H9 (cell line): ENCODE results near the gene SLC14A1. TPM values are rescaled to one million over a fixed set of nuclear protein-coding genes. Genes with fewer than 3 reads are reported as not detected.

Source experiments
- DNase-seq: peaks from one replicate; pipeline ENCODE4 v3.0.0-alpha.2; 2017
- H2AFZ ChIP-seq: one replicate; pipeline ENCODE4 v1.6.1; 2013; ENCODE audit warnings: mild to moderate bottlenecking, low read length, control low read depth, moderate library complexity
- H2AK5ac ChIP-seq: 2 replicates; pipeline ENCODE4 v1.6.1; 2013; ENCODE audit warnings: low read length, control low read depth, mixed read lengths; ENCODE audit not compliant: insufficient read length
- H2BK120ac ChIP-seq: one replicate; pipeline ENCODE4 v1.6.1; 2013; ENCODE audit warnings: low read depth, mild to moderate bottlenecking, low read length, control low read depth, inconsistent platforms; ENCODE audit not compliant: poor library complexity, severe bottlenecking
- H2BK12ac ChIP-seq: 2 replicates; pipeline ENCODE4 v1.6.1; 2013; ENCODE audit warnings: low read length, control low read depth, mixed read lengths, low read depth; ENCODE audit not compliant: insufficient read length
- H2BK15ac ChIP-seq: 2 replicates; pipeline ENCODE4 v1.6.1; 2013; ENCODE audit warnings: low read depth, low read length, control low read depth
- H2BK20ac ChIP-seq: one replicate; pipeline ENCODE4 v1.6.1; 2013; ENCODE audit warnings: low read depth, mild to moderate bottlenecking, low read length, control low read depth, inconsistent platforms; ENCODE audit not compliant: poor library complexity, severe bottlenecking
- H2BK5ac ChIP-seq: 2 replicates; pipeline ENCODE4 v1.6.1; 2013; ENCODE audit warnings: low read length, control low read depth, mixed read lengths; ENCODE audit not compliant: insufficient read length
- H3K14ac ChIP-seq: 2 replicates; pipeline ENCODE4 v1.6.1; 2013; ENCODE audit warnings: low read length, control low read depth; ENCODE audit not compliant: insufficient read depth
- H3K18ac ChIP-seq: 2 replicates; pipeline ENCODE4 v1.6.1; 2013; ENCODE audit warnings: low read depth, mild to moderate bottlenecking, mixed read lengths, low read length, control low read depth; ENCODE audit not compliant: insufficient read length
- H3K23ac ChIP-seq: 2 replicates; pipeline ENCODE4 v1.6.1; 2013; ENCODE audit warnings: low read length, control low read depth, mixed read lengths, low read depth; ENCODE audit not compliant: insufficient read length
- H3K23me2 ChIP-seq: 2 replicates; pipeline ENCODE4 v1.6.1; 2013; ENCODE audit warnings: low read depth, mild to moderate bottlenecking, mixed read lengths, low read length, control low read depth; ENCODE audit not compliant: insufficient read length, poor library complexity, severe bottlenecking
- H3K27ac ChIP-seq: 2 replicates; pipeline ENCODE4 v1.5.1; 2013; ENCODE audit warnings: low read length, control low read depth, mixed read lengths, low read depth; ENCODE audit not compliant: insufficient read length
- H3K27me3 ChIP-seq: 2 replicates; pipeline ENCODE4 v1.6.1; 2013; ENCODE audit warnings: low read length, control low read depth, inconsistent platforms; ENCODE audit not compliant: insufficient read depth
- H3K4ac ChIP-seq: 2 replicates; pipeline ENCODE4 v1.6.1; 2013; ENCODE audit warnings: low read depth, mild to moderate bottlenecking, control low read depth, inconsistent platforms, low read length, moderate library complexity
- H3K4me1 ChIP-seq: 2 replicates; pipeline ENCODE4 v1.6.1; 2013; ENCODE audit warnings: low read length, control low read depth, inconsistent platforms; ENCODE audit not compliant: insufficient read depth
- H3K4me2 ChIP-seq: 2 replicates; pipeline ENCODE4 v1.6.1; 2013; ENCODE audit warnings: low read length, control low read depth, mixed read lengths; ENCODE audit not compliant: insufficient read length, insufficient read depth
- H3K56ac ChIP-seq: 2 replicates; pipeline ENCODE4 v1.6.1; 2013; ENCODE audit warnings: low read depth, mild to moderate bottlenecking, mixed read lengths, low read length, control low read depth; ENCODE audit not compliant: insufficient read length
- H3K79me1 ChIP-seq: 2 replicates; pipeline ENCODE4 v1.6.1; 2013; ENCODE audit warnings: low read depth, mild to moderate bottlenecking, moderate library complexity, low read length, control low read depth, inconsistent platforms; ENCODE audit not compliant: insufficient read depth, poor library complexity, severe bottlenecking
- H3K79me2 ChIP-seq: 2 replicates; pipeline ENCODE4 v1.6.1; 2013; ENCODE audit warnings: low read length, control low read depth, inconsistent platforms; ENCODE audit not compliant: insufficient read depth
- H3K9ac ChIP-seq: 2 replicates; pipeline ENCODE4 v1.6.1; 2013; ENCODE audit warnings: low read length, control low read depth, mixed read lengths; ENCODE audit not compliant: insufficient read length; ENCODE audit errors: extremely low read depth
- H3K9me3 ChIP-seq: one replicate; pipeline ENCODE4 v1.6.1; 2013; ENCODE audit warnings: low read depth, low read length, inconsistent platforms; ENCODE audit not compliant: control insufficient read depth
- H3T11ph ChIP-seq: one replicate; pipeline ENCODE4 v1.6.1; 2013; ENCODE audit warnings: mild to moderate bottlenecking, low read length, control low read depth, inconsistent platforms
- H4K20me1 ChIP-seq: one replicate; pipeline ENCODE4 v1.6.1; 2013; ENCODE audit not compliant: control insufficient read depth, insufficient read length, insufficient read depth
- H4K5ac ChIP-seq: 2 replicates; pipeline ENCODE4 v1.6.1; 2013; ENCODE audit warnings: low read depth, mild to moderate bottlenecking, mixed read lengths, low read length, control low read depth; ENCODE audit not compliant: insufficient read length
- H4K8ac ChIP-seq: replicated peaks from 2 replicates; pipeline ENCODE4 v1.6.1; 2013; ENCODE audit warnings: low read length, control low read depth, mixed read lengths, low read depth; ENCODE audit not compliant: insufficient read length
- H4K91ac ChIP-seq: 2 replicates; pipeline ENCODE4 v1.6.1; 2013; ENCODE audit warnings: low read depth, mild to moderate bottlenecking, moderate library complexity, mixed read lengths, low read length, control low read depth; ENCODE audit not compliant: insufficient read length
- H3K27ac Mint-ChIP-seq, 3 experiments: 2 replicates in 2 of 3; 3 replicates in 1 of 3; pipeline ENCODE4 v1.8.0; 2020 to 2021; ENCODE audit warnings: mixed read lengths in 3 of 3, mild to moderate bottlenecking in 1 of 3, moderate library complexity in 1 of 3
- H3K27me3 Mint-ChIP-seq: 2 replicates; pipeline ENCODE4 v1.8.0; 2021; ENCODE audit warnings: low read depth, mild to moderate bottlenecking, moderate library complexity, mixed read lengths
- H3K36me3 Mint-ChIP-seq, 3 experiments: 2 replicates in 2 of 3; 3 replicates in 1 of 3; pipeline ENCODE4 v1.8.0; 2020 to 2021; ENCODE audit warnings: low read depth in 3 of 3, mixed read lengths in 3 of 3; ENCODE audit not compliant: insufficient read depth in 1 of 3
- H3K4me1 Mint-ChIP-seq, 2 experiments: 2 replicates each; pipeline ENCODE4 v1.8.0; 2020; ENCODE audit warnings: mixed read lengths in 2 of 2
- H3K4me3 Mint-ChIP-seq, 2 experiments: 2 replicates in 1 of 2; 3 replicates in 1 of 2; pipeline ENCODE4 v1.8.0; 2020 to 2021; ENCODE audit warnings: mild to moderate bottlenecking in 2 of 2, mixed read lengths in 2 of 2, moderate library complexity in 1 of 2
- H3K9me3 Mint-ChIP-seq, 2 experiments: 2 replicates in 1 of 2; 3 replicates in 1 of 2; pipeline ENCODE4 v1.8.0; 2020; ENCODE audit warnings: mild to moderate bottlenecking in 2 of 2, mixed read lengths in 2 of 2, moderate library complexity in 1 of 2
- CTCF ChIP-seq: fragments of 200-600 bp; sonication (generic); conservative IDR thresholded peaks from 3 replicates; pipeline ENCODE4 v1.8.0; 2021; ENCODE audit warnings: antibody characterized with exemption, mild to moderate bottlenecking
- WGBS: extraction: QIAGEN DNeasy Blood & Tissue Kit; methylation state at CpG from one replicate; pipeline ENCODE4 v1.1.7; 2013; ENCODE audit warnings: missing lambda C conversion rate, low lambda C conversion rate, mixed read lengths; ENCODE audit not compliant: insufficient read length; ENCODE audit errors: extremely low coverage; 5-methylcytosine and 5-hydroxymethylcytosine counted together
- total RNA-seq: library from RNA; stranded (reverse); gene quantifications from 2 replicates; pipeline ENCODE4 v1.2.1, GENCODE V29; 2021

SLC14A1 gene
- total RNA-seq, 1 experiment from 2014 or later = not detected

GRCh38 chr18:45689396-45689795 lies 34.6 kb upstream of the SLC14A1 start:
- Histone ChIP-seq H3K14ac (no peak overlapping the region), H4K91ac (no peak overlapping the region), H4K5ac (no peak overlapping the region), H3K79me1 (no peaks in the 10 kb centered on the region), H2AK5ac (no peak overlapping the region), H3K23ac (no peak overlapping the region), H3T11ph (no peak overlapping the region), H3K56ac (no peak overlapping the region), H2BK120ac (no peak overlapping the region), H2BK20ac (no peak overlapping the region), H3K9ac (no peak overlapping the region), H2AFZ (no peak overlapping the region), H2BK12ac (no peak overlapping the region), H2BK5ac (no peak overlapping the region), H3K4me1 (peaks cover 10% of the 10 kb centered on the region), H4K20me1 (no peaks in the 10 kb centered on the region), H3K23me2 (no peaks in the 10 kb centered on the region), H3K9me3 (no peaks in the 10 kb centered on the region), H3K27me3 (no peaks in the 10 kb centered on the region), H3K27ac (no peak overlapping the region), H4K8ac (no peak overlapping the region), H3K18ac (no peak overlapping the region), H3K4me2 (no peak overlapping the region), H3K4ac (no peak overlapping the region), H2BK15ac (no peak overlapping the region), H3K79me2 (no peaks in the 10 kb centered on the region)
- H3K27me3 Mint-ChIP-seq = no peaks in the 10 kb centered on the region
- H3K36me3 Mint-ChIP-seq = peaks cover 4 to 9% (median 6%) of the 10 kb centered on the region in 3 experiments
- H3K9me3 Mint-ChIP-seq = peaks cover 13 to 14% of the 10 kb centered on the region in 2 experiments
- TF ChIP-seq CTCF = no peak
- no CpG with 5 or more reads among the region's 4 CpGs for WGBS
- no peak overlapping the region for H3K27ac Mint-ChIP-seq
- no peak for DNase-seq
- H3K4me3 Mint-ChIP-seq = no peak overlapping the region
- peaks cover 27 to 35% of the 10 kb centered on the region in 2 experiments for H3K4me1 Mint-ChIP-seq
